Activated naive CD8-positive, alpha-beta T cell treated with anti-CD3 and anti-CD28 coated beads for 36 hours (primary cell): ENCODE data around the gene MAN2B1. TPM values are rescaled to one million over a fixed set of nuclear protein-coding genes. Genes with fewer than 3 reads are reported as not detected.
"Not testable (repeated sequence)": the region's sequence is repeated elsewhere in the genome, so short reads cannot be mapped to it uniquely, and the experiment has no call there.

ENCODE experiments used
- DNase-seq: peaks from one replicate; pipeline ENCODE4 v3.0.0; 2021
- H3K27ac Mint-ChIP-seq: one replicate; pipeline ENCODE4 v1.8.0; 2022; ENCODE audit warnings: mild to moderate bottlenecking, moderate library complexity, mixed read lengths
- H3K27me3 Mint-ChIP-seq: one replicate; pipeline ENCODE4 v1.8.0; 2022; ENCODE audit warnings: mild to moderate bottlenecking, mixed read lengths
- H3K36me3 Mint-ChIP-seq: one replicate; pipeline ENCODE4 v1.8.0; 2021; ENCODE audit warnings: mild to moderate bottlenecking, mixed read lengths
- H3K4me1 Mint-ChIP-seq: one replicate; pipeline ENCODE4 v1.8.0; 2021; ENCODE audit warnings: mixed read lengths
- H3K4me3 Mint-ChIP-seq: one replicate; pipeline ENCODE4 v1.8.0; 2022; ENCODE audit warnings: mild to moderate bottlenecking, moderate library complexity, mixed read lengths
- H3K9me3 Mint-ChIP-seq: one replicate; pipeline ENCODE4 v1.8.0; 2022; ENCODE audit warnings: mixed read lengths
- total RNA-seq, 2 experiments: library from RNA; stranded (reverse); gene quantifications; one replicate each; pipeline ENCODE4 v1.2.3, GENCODE V29; 2021

The MAN2B1 gene
- total RNA-seq, 2 experiments from 2014 or later = 111 to 122 TPM

DNA sequence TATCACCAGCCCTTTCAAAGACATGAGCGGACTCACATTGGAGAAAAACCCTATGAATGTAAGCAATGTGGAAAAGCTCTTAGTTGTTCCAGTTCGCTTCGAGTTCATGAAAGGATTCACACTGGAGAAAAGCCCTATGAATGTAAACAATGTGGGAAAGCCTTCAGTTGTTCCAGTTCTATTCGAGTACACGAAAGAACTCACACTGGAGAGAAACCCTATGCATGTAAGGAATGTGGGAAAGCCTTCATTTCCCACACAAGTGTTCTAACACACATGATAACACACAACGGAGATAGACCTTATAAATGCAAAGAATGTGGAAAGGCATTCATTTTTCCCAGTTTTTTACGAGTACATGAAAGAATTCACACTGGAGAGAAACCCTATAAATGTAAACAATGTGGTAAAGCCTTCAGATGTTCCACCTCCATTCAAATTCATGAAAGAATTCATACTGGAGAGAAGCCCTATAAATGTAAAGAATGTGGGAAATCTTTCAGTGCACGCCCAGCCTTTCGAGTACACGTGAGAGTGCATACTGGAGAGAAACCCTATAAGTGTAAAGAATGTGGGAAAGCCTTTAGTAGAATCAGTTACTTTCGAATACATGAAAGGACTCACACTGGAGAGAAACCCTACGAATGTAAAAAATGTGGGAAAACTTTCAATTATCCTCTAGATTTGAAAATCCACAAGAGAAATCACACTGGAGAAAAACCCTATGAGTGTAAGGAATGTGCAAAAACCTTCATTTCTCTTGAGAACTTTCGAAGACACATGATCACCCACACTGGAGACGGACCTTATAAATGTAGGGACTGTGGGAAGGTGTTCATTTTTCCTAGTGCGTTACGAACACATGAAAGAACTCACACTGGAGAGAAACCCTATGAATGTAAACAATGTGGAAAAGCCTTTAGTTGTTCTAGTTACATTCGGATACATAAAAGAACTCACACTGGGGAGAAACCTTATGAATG lies 38.2 kb downstream of the MAN2B1 start:
- H3K27ac Mint-ChIP-seq = no peak overlapping the region
- no peaks in the 10 kb centered on the region for H3K27me3 Mint-ChIP-seq
- no peak overlapping the region for H3K4me3 Mint-ChIP-seq
- peaks cover 23% of the 10 kb centered on the region for H3K9me3 Mint-ChIP-seq
- no peak for DNase-seq
- H3K4me1 Mint-ChIP-seq = peaks cover 6% of the 10 kb centered on the region
- H3K36me3 Mint-ChIP-seq = peaks cover 66% of the 10 kb centered on the region

DNA sequence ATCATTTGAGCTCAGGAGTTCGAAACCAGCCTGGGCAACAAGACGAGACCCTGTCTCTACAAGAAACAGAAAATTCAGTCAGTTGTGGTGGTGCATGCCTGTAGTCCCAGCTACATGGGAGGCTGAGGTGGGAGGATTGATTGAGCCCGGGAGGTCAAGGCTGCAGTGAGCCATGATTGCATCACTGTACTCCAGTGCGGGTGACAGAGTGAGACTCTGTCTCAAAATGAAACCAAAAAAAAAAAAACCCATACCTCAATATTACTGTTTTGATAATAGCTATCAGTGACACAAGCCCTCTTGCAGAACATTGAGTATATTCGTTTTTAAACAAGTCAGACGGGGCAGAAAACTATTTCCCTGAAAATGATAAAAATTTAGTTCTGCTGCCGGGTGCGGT lies 39.6 kb downstream of the MAN2B1 start:
- Mint-ChIP-seq H3K9me3 (peaks cover 23% of the 10 kb centered on the region), H3K4me3 (no peak overlapping the region), H3K4me1 (peaks cover 6% of the 10 kb centered on the region), H3K36me3 (peaks cover 63% of the 10 kb centered on the region), H3K27me3 (no peaks in the 10 kb centered on the region), H3K27ac (no peak overlapping the region)
- no peak for DNase-seq

DNA sequence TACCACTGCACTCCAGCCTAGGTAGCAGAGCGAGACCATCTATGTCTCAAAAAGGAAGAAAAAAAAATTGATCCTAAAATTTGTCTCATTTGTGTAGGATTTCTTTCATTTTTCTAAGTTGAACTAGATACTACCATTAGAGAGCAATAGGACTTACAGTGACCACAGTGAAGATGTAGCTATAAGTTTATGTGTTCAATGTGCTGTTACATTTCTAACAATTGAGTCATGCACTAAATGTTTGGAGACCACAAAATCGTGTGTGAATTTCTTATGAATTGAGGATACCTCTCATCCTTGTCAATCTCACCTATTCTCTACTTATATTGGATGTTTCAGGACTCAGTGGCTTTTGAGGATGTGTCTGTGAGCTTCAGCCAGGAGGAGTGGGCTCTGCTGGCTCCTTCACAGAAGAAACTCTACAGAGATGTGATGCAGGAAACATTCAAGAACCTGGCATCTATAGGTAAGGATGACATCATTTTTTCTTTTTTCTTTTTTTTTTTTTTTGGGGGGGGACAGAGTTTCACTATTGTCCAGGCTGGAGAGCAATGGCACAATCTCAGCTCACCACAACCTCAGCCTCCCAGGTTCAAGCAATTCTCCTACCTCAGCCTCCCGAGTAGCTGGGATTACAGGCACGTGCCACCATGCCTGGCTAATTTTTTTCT lies 43.0 kb downstream of the MAN2B1 start:
- no peak overlapping the region for H3K4me3 Mint-ChIP-seq
- no peaks in the 10 kb centered on the region for H3K27me3 Mint-ChIP-seq
- peaks cover 7% of the 10 kb centered on the region for H3K4me1 Mint-ChIP-seq
- DNase-seq = no peak
- peaks cover 34% of the 10 kb centered on the region for H3K36me3 Mint-ChIP-seq
- H3K27ac Mint-ChIP-seq = no peak overlapping the region
- H3K9me3 Mint-ChIP-seq = peaks cover 13% of the 10 kb centered on the region

DNA sequence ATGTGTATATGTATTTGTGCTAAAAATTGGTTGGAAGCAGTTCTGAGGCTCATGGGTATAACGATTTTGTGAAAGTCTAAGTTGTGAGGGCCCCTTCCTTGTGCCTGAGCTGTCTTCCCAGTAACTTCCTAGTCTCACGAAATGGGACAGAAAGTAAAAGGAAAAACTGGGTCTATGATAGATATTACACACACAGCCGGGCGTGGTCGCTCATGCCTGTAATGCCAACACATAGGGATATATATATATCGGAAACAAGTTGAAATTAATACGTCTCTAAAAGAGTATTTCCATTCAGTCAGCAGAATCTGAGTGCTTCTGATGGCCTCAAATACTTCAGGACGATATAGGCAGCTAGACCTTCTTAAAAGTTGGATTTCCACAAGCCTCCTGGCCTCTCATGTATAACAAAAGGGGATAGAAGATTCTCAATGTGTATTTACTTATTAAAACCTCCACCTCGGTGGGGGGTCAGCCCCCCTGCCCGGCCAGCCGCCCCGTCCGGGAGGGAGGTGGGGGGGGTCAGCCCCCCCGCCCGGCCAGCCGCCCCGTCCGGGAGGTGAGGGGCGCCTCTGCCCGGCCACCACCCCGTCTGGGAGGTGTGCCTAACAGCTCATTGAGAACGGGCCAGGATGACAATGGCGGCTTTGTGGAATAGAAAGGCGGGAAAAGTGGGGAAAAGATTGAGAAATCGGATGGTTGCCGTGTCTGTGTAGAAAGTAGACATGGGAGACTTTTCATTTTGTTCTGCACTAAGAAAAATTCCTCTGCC lies 45.1 kb downstream of the MAN2B1 start:
- not testable (repeated sequence) for H3K9me3 Mint-ChIP-seq, H3K27me3 Mint-ChIP-seq, H3K27ac Mint-ChIP-seq, H3K4me3 Mint-ChIP-seq, DNase-seq
- Mint-ChIP-seq H3K36me3 (peaks cover 17% of the 10 kb centered on the region), H3K4me1 (peaks cover 11% of the 10 kb centered on the region)

DNA sequence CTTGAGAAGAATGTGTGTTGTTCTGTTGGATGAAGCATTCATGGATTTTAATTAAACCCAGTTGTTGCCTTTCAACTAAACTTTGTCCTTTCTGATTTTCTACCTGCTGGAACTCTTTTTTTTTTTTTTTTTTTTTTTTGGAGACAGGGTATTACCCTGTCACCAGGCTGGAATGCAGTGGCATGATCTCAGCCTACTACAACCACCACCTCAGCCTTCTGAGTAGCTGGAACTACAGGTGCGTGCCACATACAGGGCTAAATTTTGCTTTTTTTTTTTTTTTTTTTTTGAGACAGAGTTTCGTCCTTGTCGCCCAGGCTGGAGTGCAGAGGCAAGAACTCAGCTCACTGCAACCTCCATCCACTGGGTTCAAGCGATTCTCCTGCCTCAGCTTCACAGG lies 48.9 kb downstream of the MAN2B1 start:
- Mint-ChIP-seq H3K27me3 (no peaks in the 10 kb centered on the region), H3K4me1 (peaks cover 34% of the 10 kb centered on the region), H3K4me3 (no peak overlapping the region), H3K27ac (no peak overlapping the region), H3K36me3 (peaks cover 31% of the 10 kb centered on the region), H3K9me3 (no peaks in the 10 kb centered on the region)
- DNase-seq = no peak

DNA sequence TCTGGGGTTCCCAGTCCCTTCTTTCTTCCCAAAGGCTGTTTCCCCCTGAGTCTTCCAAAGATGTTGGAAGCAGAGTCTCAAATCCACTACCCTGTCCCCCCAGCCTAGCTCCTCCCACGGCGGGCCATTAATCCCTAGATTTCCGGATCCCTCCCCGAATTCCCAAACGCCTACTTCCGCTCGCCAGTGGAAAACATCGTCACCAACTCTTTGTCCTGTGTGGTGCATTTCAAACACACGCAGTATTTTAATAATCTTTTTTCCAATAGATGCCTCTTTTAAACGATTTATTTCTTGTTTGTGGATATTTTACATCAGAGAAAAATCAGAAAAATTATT lies 55.2 kb downstream of the MAN2B1 start:
- Mint-ChIP-seq H3K27ac (peak overlapping the region; percentile 97), H3K4me1 (peaks cover 32% of the 10 kb centered on the region), H3K4me3 (peak overlapping the region; percentile 99), H3K27me3 (no peaks in the 10 kb centered on the region), H3K9me3 (no peaks in the 10 kb centered on the region), H3K36me3 (peaks cover 29% of the 10 kb centered on the region)
- DNase-seq = no peak

DNA sequence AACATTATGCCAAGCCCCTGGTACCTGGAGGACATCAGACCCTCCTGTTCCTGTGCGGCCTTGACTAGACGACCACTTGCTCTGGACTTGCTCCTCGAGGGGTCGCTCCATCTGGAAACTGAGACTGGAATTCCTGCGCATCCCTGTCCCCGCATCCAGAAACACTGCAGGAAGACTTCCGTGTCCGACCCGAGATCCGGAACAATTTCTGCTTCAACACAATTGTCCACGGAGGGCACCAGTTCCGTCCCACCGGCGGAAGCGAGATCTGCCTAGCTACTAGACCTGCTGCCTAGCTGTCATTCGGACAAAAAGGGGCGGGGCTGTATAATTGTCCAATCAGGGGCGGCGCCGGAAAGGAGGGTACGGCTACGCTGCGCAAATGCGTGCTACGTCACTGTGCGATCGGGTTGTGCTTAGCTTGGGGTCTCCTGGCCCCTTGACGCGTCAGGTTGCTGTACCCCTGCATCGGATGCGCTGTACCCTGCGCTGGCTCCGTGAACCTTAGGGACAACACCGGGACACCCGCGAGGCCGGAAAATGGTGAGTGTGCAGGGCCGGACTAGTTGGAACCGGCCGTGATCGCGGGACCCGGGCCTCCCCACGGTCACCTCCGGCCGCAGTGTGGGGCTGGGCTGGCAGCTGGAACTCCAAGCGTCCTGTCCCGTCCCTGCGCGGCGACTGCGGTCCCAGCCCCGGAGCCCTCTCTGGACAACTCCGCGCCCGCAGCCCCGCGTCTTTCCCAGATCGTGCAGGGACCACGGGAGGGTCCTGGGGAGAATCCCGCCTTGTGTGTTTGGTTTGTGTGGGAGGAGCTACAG lies 55.8 kb downstream of the MAN2B1 start, which contains the start of the genes ZNF490 and ZNF791:
TSS of gene ZNF490 (minus strand) at position 274 of the 821 bp plus-strand sequence. CDS start at position 141, 133 bp downstream.
TSS of gene ZNF791 (plus strand) at position 381 of the 821 bp plus-strand sequence. CDS start at position 541, 160 bp downstream.
- Mint-ChIP-seq H3K36me3 (peaks cover 23% of the 10 kb centered on the region), H3K27me3 (no peaks in the 10 kb centered on the region), H3K4me1 (peaks cover 27% of the 10 kb centered on the region)

DNA sequence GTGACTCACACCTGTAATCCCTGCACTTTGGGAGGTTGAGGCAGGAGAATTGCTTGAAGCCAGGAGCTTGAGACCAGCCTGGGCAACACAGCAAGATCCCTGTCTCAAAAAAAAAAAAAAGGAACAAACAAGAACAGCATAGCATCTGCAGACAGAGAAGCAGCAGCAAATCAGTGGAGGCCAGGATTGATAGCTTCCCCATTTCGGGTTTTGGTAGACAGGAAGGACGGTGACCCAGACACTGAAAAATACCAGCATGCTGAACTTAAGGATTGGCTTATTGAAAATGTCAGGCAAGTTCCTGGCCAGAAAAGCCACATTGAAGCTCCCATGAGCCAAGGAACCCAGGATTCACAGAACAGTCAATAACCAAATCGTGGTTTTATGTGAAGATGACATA lies 58.9 kb downstream of the MAN2B1 start:
- no peak overlapping the region for H3K27ac Mint-ChIP-seq
- no peak overlapping the region for H3K4me3 Mint-ChIP-seq
- H3K4me1 Mint-ChIP-seq = peaks cover 13% of the 10 kb centered on the region
- peaks cover 11% of the 10 kb centered on the region for H3K36me3 Mint-ChIP-seq
- no peaks in the 10 kb centered on the region for H3K9me3 Mint-ChIP-seq
- no peak for DNase-seq
- no peaks in the 10 kb centered on the region for H3K27me3 Mint-ChIP-seq

More for the DNA sequence above, 55.8 kb downstream of the MAN2B1 start, which contains the start of the genes ZNF490 and ZNF791:
- H3K9me3 Mint-ChIP-seq = no peaks in the 10 kb centered on the region
- peak; percentile 96 for DNase-seq
- H3K27ac Mint-ChIP-seq = peak within 1 kb of the TSS; percentile 97
- H3K4me3 Mint-ChIP-seq = peak within 1 kb of the TSS; percentile 99

DNA sequence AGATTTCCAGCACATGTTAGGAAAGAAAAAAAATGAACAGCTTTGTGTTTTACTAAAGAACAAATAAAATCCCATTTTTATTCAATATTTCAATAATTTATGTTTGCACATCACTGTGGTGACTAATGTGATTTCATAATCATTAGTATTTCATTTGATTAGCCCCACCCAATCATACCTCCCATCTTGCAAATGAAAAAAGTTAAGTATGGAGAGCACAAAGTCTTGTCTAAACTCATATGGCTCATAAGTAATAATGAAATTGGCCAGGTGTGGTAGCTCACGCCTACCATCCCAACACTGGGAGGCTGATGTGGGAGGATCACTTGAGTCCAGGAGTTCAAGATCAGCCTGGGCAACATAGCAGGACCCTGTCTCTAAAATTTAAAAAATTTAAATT lies 59.7 kb downstream of the MAN2B1 start:
- Mint-ChIP-seq H3K4me3 (no peak overlapping the region), H3K4me1 (peaks cover 9% of the 10 kb centered on the region), H3K36me3 (peaks cover 14% of the 10 kb centered on the region), H3K27me3 (no peaks in the 10 kb centered on the region), H3K27ac (no peak overlapping the region), H3K9me3 (no peaks in the 10 kb centered on the region)
- no peak for DNase-seq

DNA sequence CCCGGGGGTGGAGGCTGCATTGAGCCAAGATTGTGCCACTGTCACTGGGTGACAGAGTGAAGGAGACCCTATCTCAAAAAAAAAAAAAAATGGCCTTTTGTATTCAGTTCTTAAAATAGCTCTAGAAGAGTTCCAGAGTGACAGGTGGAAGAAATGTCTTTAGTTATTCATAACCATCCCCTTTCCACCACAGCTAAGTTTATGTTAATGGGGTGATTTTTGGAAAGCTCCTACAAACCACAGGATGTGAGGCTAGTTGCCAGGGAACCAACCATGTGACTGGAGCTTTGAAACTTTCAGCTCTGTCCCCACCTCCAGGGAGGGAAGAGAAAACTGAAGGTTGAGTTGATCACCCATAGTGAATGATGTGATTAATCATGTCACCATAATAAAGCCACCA lies 62.8 kb downstream of the MAN2B1 start:
- H3K36me3 Mint-ChIP-seq = peaks cover 22% of the 10 kb centered on the region
- no peaks in the 10 kb centered on the region for H3K9me3 Mint-ChIP-seq
- H3K4me3 Mint-ChIP-seq = no peak overlapping the region
- peak overlapping the region; percentile 54 for H3K27ac Mint-ChIP-seq
- peaks cover 11% of the 10 kb centered on the region for H3K4me1 Mint-ChIP-seq
- DNase-seq = peak; percentile 64
- H3K27me3 Mint-ChIP-seq = no peaks in the 10 kb centered on the region

DNA sequence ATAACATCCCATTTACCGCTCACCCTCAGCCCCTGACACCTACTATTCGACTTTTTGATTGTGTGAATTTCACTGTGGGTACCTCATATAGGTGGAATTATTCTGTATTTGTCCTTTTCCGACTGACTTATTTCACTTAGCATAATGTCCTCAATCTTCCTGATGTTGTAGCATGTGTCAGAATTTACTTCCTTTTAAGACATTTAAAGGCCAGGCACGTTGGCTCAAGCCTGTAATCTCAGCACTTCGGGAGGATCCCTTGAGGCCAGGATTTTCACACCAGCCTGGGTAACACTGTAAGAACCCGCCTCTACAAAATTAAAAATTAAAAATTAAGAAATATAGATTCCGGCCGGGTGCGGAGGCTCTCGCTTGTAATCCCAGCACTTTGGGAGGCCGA lies 68.9 kb downstream of the MAN2B1 start:
- Mint-ChIP-seq H3K36me3 (peaks cover 11% of the 10 kb centered on the region), H3K27me3 (no peaks in the 10 kb centered on the region), H3K9me3 (no peaks in the 10 kb centered on the region), H3K4me1 (peaks cover 4% of the 10 kb centered on the region), H3K27ac (no peak overlapping the region), H3K4me3 (no peak overlapping the region)
- no peak for DNase-seq

DNA sequence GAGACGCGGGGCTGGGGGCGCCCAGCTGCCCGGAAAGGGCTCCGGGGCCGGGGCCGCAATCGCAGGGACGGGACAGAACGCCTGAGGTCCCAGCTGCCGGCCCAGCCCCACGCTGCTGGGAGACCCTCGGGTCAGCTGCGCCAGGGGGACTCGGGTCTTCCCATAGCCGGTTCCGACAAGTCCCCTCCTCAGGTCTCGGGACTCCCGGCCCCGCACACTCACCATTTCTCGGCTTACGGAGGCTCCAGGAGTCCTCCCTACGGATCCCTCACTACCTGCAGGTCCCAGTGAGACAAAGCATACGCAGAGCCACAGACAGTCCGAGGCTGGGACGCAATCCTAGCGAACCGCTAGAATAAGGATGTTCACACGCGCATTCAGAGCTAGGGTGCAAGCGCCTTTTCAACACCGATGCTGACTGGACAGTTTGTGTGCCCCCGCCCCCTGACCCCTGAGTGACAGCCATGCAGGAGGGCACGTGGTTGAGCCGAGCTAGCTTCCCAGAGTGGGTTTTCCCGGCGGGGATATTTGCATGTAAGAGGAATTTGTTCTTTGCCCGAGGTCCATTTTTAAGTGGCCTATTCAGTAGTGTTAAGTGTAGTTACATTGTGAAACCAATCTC lies 69.5 kb downstream of the MAN2B1 start:
- H3K4me3 Mint-ChIP-seq = no peak overlapping the region
- H3K27me3 Mint-ChIP-seq = no peaks in the 10 kb centered on the region
- no peak for DNase-seq
- peaks cover 4% of the 10 kb centered on the region for H3K4me1 Mint-ChIP-seq
- no peak overlapping the region for H3K27ac Mint-ChIP-seq
- peaks cover 10% of the 10 kb centered on the region for H3K36me3 Mint-ChIP-seq
- no peaks in the 10 kb centered on the region for H3K9me3 Mint-ChIP-seq
